ENCODE results near the gene SMIM35.

Gene SMIM35

GRCh38 chr11:117997823-117998579 is 88.8 kb downstream of the SMIM35 start:
- Histone ChIP-seq H3K27ac (ENCODE audit: insufficient read depth, low read depth, low read length, poor library complexity, severe bottlenecking) (no peak overlapping the region), H3K4me3 (ENCODE audit: insufficient read depth, low read depth, low read length) (no peak overlapping the region), H3K36me3 (ENCODE audit: control insufficient read depth, insufficient read depth, low read length) (no peaks in the 10 kb centered on the region), H3K27me3 (ENCODE audit: control insufficient read depth, insufficient read depth, low read length, poor library complexity, severe bottlenecking) (no peaks in the 10 kb centered on the region), H3K9me3 (ENCODE audit: control insufficient read depth, low read length) (no peaks in the 10 kb centered on the region), H3K4me1 (ENCODE audit: control insufficient read depth, insufficient read depth, low read length) (peaks cover 15% of the 10 kb centered on the region)
- WGBS, 2 experiments = 96% methylated on average over 8 to 9 of the region's 9 CpGs

- Histone ChIP-seq H3K4me1 (ENCODE audit: control insufficient read depth, insufficient read depth, low read length) (peaks cover 11% of the 10 kb centered on the region), H3K9me3 (ENCODE audit: control insufficient read depth, low read length) (no peaks in the 10 kb centered on the region), H3K27me3 (ENCODE audit: control insufficient read depth, insufficient read depth, low read length, poor library complexity, severe bottlenecking) (no peaks in the 10 kb centered on the region), H3K4me3 (ENCODE audit: insufficient read depth, low read depth, low read length) (no peak overlapping the region), H3K27ac (ENCODE audit: insufficient read depth, low read depth, low read length, poor library complexity, severe bottlenecking) (no peak overlapping the region), H3K36me3 (ENCODE audit: control insufficient read depth, insufficient read depth, low read length) (no peaks in the 10 kb centered on the region)
- 93% methylated on average over 2 of the region's 2 CpGs for WGBS, 2 experiments
These were observed 89.4 kb downstream of the SMIM35 start for GRCh38 chr11:117997406-117997805.

DNA sequence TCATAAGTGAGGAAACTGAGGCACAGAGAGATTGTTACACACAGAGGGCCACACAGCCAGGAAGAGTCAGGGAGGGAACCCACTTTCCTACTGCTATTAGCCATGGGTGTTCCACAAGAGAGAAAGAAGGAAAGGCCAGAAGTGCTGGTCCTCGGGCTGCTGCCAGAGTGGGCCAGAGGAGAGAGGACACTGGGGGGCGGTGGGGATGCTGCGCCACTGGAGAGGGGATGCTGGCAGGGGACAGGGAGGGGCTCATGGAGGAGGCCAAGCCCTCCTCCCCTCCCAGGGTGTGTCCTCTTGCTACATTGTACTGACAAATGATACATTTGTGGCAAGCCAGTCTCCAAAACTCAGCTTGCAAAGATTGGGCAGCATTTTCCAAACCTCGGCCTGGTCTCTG is 90.7 kb downstream of the SMIM35 start:
- Histone ChIP-seq H3K9me3 (ENCODE audit: control insufficient read depth, low read length) (no peaks in the 10 kb centered on the region), H3K27me3 (ENCODE audit: control insufficient read depth, insufficient read depth, low read length, poor library complexity, severe bottlenecking) (no peaks in the 10 kb centered on the region), H3K4me3 (ENCODE audit: insufficient read depth, low read depth, low read length) (no peak overlapping the region), H3K36me3 (ENCODE audit: control insufficient read depth, insufficient read depth, low read length) (no peaks in the 10 kb centered on the region), H3K27ac (ENCODE audit: insufficient read depth, low read depth, low read length, poor library complexity, severe bottlenecking) (no peak overlapping the region), H3K4me1 (ENCODE audit: control insufficient read depth, insufficient read depth, low read length) (peaks cover 7% of the 10 kb centered on the region)
- 90 to 93% methylated on average over 4 of the region's 4 CpGs for WGBS, 2 experiments

DNA sequence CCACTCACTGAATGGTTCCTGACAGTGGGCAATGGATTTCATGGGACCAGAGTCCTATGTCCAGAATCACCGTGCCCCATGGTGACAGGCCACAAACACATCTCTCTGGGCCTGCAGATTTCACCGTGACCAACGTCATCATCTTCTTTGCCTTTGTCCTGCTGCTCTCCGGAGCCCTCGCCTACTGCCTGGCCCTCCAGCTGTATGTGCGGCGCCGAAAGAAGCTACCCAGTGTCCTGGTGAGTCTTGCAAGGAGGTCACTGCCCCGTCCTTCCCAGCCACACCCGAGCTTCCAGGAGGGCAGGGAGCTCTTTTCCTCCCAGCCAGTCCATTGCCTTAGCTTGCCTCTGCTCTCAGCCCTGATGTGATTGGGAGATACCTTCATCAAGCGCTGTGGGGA is 91.3 kb downstream of the SMIM35 start:
- Histone ChIP-seq H3K36me3 (ENCODE audit: control insufficient read depth, insufficient read depth, low read length) (no peaks in the 10 kb centered on the region), H3K9me3 (ENCODE audit: control insufficient read depth, low read length) (no peaks in the 10 kb centered on the region), H3K4me3 (ENCODE audit: insufficient read depth, low read depth, low read length) (no peak overlapping the region), H3K4me1 (ENCODE audit: control insufficient read depth, insufficient read depth, low read length) (peaks cover 7% of the 10 kb centered on the region), H3K27me3 (ENCODE audit: control insufficient read depth, insufficient read depth, low read length, poor library complexity, severe bottlenecking) (no peaks in the 10 kb centered on the region), H3K27ac (ENCODE audit: insufficient read depth, low read depth, low read length, poor library complexity, severe bottlenecking) (no peak overlapping the region)
- 95 to 96% methylated on average over 11 of the region's 11 CpGs for WGBS, 2 experiments

DNA sequence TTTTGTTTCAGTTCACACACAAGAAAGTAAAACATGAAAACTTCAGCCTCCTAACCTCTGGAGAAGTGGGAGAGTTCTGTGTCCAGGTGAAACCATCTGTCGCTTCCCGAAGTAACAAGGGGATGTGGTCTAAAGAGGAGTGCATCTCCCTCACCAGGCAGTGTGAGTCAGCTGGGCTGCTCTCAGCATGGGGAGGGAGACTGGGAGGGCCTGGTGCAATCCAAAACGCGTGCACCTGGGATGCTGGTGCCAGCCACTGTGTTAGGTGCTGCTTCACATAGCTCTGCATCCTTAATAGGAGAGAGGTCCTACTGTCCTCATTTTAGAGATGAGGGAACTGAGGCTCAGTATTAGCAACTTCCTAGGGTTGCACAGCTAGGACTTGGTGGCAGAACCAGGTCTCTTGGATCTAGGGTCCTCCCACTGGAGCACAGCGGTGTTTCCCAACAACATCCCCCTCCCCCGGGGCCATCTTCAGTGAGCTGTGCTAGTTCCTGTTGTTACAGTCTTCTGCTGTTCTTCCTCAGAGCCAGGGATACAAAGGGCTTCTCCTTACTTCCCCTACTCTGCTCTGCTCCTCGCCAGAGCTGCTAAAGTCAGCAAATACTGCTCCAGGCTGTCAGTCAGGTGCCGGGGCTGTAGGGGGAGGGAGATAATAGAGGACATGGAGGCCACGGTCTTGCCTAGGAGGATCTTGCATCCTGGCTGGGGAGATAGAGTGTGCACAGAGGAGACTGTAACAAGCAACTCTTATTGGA is 92.6 kb downstream of the SMIM35 start:
- Histone ChIP-seq H3K4me1 (ENCODE audit: control insufficient read depth, insufficient read depth, low read length) (peaks cover 7% of the 10 kb centered on the region), H3K36me3 (ENCODE audit: control insufficient read depth, insufficient read depth, low read length) (no peaks in the 10 kb centered on the region), H3K9me3 (ENCODE audit: control insufficient read depth, low read length) (no peaks in the 10 kb centered on the region), H3K4me3 (ENCODE audit: insufficient read depth, low read depth, low read length) (no peak overlapping the region), H3K27me3 (ENCODE audit: control insufficient read depth, insufficient read depth, low read length, poor library complexity, severe bottlenecking) (no peaks in the 10 kb centered on the region), H3K27ac (ENCODE audit: insufficient read depth, low read depth, low read length, poor library complexity, severe bottlenecking) (no peak overlapping the region)
- WGBS, 2 experiments = 68 to 70% methylated on average over 9 of the region's 9 CpGs

- Histone ChIP-seq H3K9me3 (ENCODE audit: control insufficient read depth, low read length) (no peaks in the 10 kb centered on the region), H3K27me3 (ENCODE audit: control insufficient read depth, insufficient read depth, low read length, poor library complexity, severe bottlenecking) (peaks cover 14% of the 10 kb centered on the region), H3K4me1 (ENCODE audit: control insufficient read depth, insufficient read depth, low read length) (peaks cover 7% of the 10 kb centered on the region), H3K27ac (ENCODE audit: insufficient read depth, low read depth, low read length, poor library complexity, severe bottlenecking) (no peak overlapping the region), H3K36me3 (ENCODE audit: control insufficient read depth, insufficient read depth, low read length) (no peaks in the 10 kb centered on the region), H3K4me3 (ENCODE audit: insufficient read depth, low read depth, low read length) (no peak overlapping the region)
- 90 to 96% methylated on average over 2 of the region's 2 CpGs for WGBS, 2 experiments
These were observed 94.1 kb downstream of the SMIM35 start for GRCh38 chr11:117992620-117993019.

- H3K4me3 ChIP-seq (ENCODE audit: insufficient read depth, low read depth, low read length) = no peak overlapping the region
- H3K36me3 ChIP-seq (ENCODE audit: control insufficient read depth, insufficient read depth, low read length) = no peaks in the 10 kb centered on the region
- 90 to 95% methylated on average over 4 of the region's 4 CpGs for WGBS, 2 experiments
- no peaks in the 10 kb centered on the region for H3K9me3 ChIP-seq (ENCODE audit: control insufficient read depth, low read length)
- no peak overlapping the region for H3K27ac ChIP-seq (ENCODE audit: insufficient read depth, low read depth, low read length, poor library complexity, severe bottlenecking)
- H3K4me1 ChIP-seq (ENCODE audit: control insufficient read depth, insufficient read depth, low read length) = peaks cover 7% of the 10 kb centered on the region
- H3K27me3 ChIP-seq (ENCODE audit: control insufficient read depth, insufficient read depth, low read length, poor library complexity, severe bottlenecking) = peaks cover 19% of the 10 kb centered on the region
These were observed 94.6 kb downstream of the SMIM35 start for GRCh38 chr11:117992136-117992535.

DNA sequence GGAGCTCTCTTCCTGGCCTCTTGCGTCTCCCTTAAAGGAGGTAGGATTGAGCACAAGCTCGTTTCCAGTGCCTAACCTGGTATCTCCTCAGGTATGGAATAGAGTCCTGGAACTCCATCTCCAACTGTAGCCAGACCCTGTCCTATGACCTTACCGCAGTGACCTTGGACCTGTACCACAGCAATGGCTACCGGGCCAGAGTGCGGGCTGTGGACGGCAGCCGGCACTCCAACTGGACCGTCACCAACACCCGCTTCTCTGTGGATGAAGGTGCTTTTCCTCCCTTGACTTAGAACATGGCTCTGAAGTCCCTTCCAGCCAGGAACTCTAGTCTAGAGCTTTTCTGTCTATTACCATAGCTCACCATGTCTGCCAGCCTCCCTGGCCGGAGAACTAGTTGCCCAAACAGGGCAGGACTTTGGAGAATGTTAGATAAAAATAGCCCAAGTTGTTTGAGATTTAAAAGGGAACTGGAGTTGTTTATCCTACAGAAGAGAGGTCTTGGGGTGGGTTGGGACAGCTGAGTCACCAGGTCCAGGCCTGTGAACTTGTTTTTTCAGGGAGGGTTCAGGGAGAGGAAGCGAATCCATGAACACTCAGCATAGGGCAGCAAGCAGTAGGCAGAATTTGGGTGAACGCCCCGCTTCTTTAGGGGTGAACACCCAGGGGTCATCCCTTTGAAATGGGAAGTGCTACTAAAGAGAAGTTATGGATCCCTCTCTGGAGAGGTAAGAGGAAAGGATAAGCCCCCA is 97.2 kb downstream of the SMIM35 start:
- WGBS, 2 experiments = 93% methylated on average over 13 of the region's 13 CpGs
- H3K27me3 ChIP-seq (ENCODE audit: control insufficient read depth, insufficient read depth, low read length, poor library complexity, severe bottlenecking) = peaks cover 45% of the 10 kb centered on the region

DNA sequence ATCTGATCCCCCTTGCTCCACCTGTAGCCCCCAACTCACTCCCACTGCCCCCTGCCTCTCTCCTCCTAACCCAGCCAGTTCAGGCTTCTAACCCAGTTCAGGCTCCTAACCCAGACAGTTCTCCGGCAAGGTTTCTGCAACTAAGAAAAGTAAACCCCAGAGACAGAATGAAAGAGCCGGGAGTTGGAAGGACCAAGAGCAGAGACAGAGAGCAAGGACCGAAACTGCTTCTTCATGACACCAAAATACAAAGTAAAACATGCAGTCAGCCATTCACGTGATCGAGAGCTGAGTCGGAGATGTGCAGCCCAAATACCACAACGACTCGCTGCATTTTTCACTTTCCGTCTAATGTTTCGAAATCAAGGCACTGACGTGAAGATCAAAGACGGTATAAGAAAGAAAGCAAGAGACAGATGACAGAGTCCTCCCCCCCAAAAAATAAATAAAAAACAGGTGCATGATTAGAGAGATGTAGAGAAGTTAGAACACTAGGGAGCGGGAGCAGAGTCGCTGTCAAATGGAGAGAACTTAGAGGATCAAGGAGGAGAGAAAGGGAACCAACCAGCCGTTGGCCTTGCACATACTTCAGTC is 99.7 kb downstream of the SMIM35 start:
- peaks cover 50% of the 10 kb centered on the region for H3K27me3 ChIP-seq (ENCODE audit: control insufficient read depth, insufficient read depth, low read length, poor library complexity, severe bottlenecking)
- H3K4me1 ChIP-seq (ENCODE audit: control insufficient read depth, insufficient read depth, low read length) = peaks cover 3% of the 10 kb centered on the region
- H3K9me3 ChIP-seq (ENCODE audit: control insufficient read depth, low read length) = no peaks in the 10 kb centered on the region
- no peak overlapping the region for H3K27ac ChIP-seq (ENCODE audit: insufficient read depth, low read depth, low read length, poor library complexity, severe bottlenecking)
- no peak overlapping the region for H3K4me3 ChIP-seq (ENCODE audit: insufficient read depth, low read depth, low read length)
- H3K36me3 ChIP-seq (ENCODE audit: control insufficient read depth, insufficient read depth, low read length) = no peaks in the 10 kb centered on the region
- 90 to 92% methylated on average over 15 of the region's 15 CpGs for whole genome bisulfite sequencing, 2 experiments

More for the DNA sequence above, 97.2 kb downstream of the SMIM35 start:
- peaks cover 10% of the 10 kb centered on the region for H3K4me1 ChIP-seq (ENCODE audit: control insufficient read depth, insufficient read depth, low read length)
- H3K4me3 ChIP-seq (ENCODE audit: insufficient read depth, low read depth, low read length) = no peak overlapping the region
- no peak overlapping the region for H3K27ac ChIP-seq (ENCODE audit: insufficient read depth, low read depth, low read length, poor library complexity, severe bottlenecking)
- H3K36me3 ChIP-seq (ENCODE audit: control insufficient read depth, insufficient read depth, low read length) = no peaks in the 10 kb centered on the region
- no peaks in the 10 kb centered on the region for H3K9me3 ChIP-seq (ENCODE audit: control insufficient read depth, low read length)

Measured in ectodermal cell (in vitro differentiated cells).